SK-N-SH treated with all-trans-retinoic acid at 6 μM for 48 hours (cell line): ENCODE measurements around the gene ARL5A.

Experiments
- ARNTL ChIP-seq: fragments of 450-650 bp; formaldehyde crosslinking; IDR thresholded peaks from 2 replicates; pipeline ENCODE4 v1.5.0; 2020; ENCODE audit warnings: low read depth, mild to moderate bottlenecking, moderate library complexity, borderline replicate concordance
- GLIS3 ChIP-seq: fragments of 250-450 bp; sonication (Bioruptor Pico); IDR thresholded peaks from 2 replicates; pipeline ENCODE4 v1.5.0; 2020; ENCODE audit warnings: mild to moderate bottlenecking, moderate library complexity
- RARB ChIP-seq: fragments of 250-450 bp; sonication (Bioruptor Pico); IDR thresholded peaks from 2 replicates; pipeline ENCODE4 v1.8.0; 2021; ENCODE audit warnings: mild to moderate bottlenecking, moderate library complexity
- SNAI2 ChIP-seq: fragments of 250-450 bp; sonication (Bioruptor Pico); IDR thresholded peaks from 2 replicates; pipeline ENCODE4 v1.5.0; 2020; ENCODE audit warnings: mild to moderate bottlenecking, moderate library complexity
- TOX ChIP-seq: fragments of 250-450 bp; sonication (Bioruptor Pico); IDR thresholded peaks from 2 replicates; pipeline ENCODE4 v1.8.0; 2021; ENCODE audit warnings: mild to moderate bottlenecking, moderate library complexity, borderline replicate concordance
- ZFP30 ChIP-seq: fragments of 450-650 bp; formaldehyde crosslinking; IDR thresholded peaks from 2 replicates; pipeline ENCODE4 v1.5.0; 2022; ENCODE audit warnings: mild to moderate bottlenecking, moderate library complexity
- ZNF565 ChIP-seq: fragments of 450-650 bp; formaldehyde crosslinking; conservative IDR thresholded peaks from 2 replicates; pipeline ENCODE4 v1.5.0; 2020; ENCODE audit warnings: low read depth, mild to moderate bottlenecking, moderate library complexity
- ZNF70 ChIP-seq: fragments of 450-650 bp; formaldehyde crosslinking; IDR thresholded peaks from 2 replicates; pipeline ENCODE4 v1.5.0; 2020; ENCODE audit warnings: mild to moderate bottlenecking, moderate library complexity
- ZNF8 ChIP-seq: fragments of 450-650 bp; formaldehyde crosslinking; IDR thresholded peaks from 2 replicates; pipeline ENCODE4 v1.5.0; 2020; ENCODE audit warnings: mild to moderate bottlenecking, moderate library complexity
- TF ChIP-seq, protein P1 (sequence below): fragments of 250-450 bp; sonication (Bioruptor Pico); IDR thresholded peaks from 2 replicates; pipeline ENCODE4 v1.5.1; 2020; ENCODE audit warnings: low read depth, mild to moderate bottlenecking, moderate library complexity
- TF ChIP-seq, protein P2 (sequence below): fragments of 250-450 bp; sonication (Bioruptor Pico); IDR thresholded peaks from 2 replicates; pipeline ENCODE4 v1.5.0; 2020; ENCODE audit warnings: mild to moderate bottlenecking, moderate library complexity
- TF ChIP-seq, protein P3 (sequence below): fragments of 250-450 bp; sonication (Bioruptor Pico); IDR thresholded peaks from 2 replicates; pipeline ENCODE4 v1.8.0; 2020; ENCODE audit warnings: mild to moderate bottlenecking, moderate library complexity, borderline replicate concordance

DNA sequence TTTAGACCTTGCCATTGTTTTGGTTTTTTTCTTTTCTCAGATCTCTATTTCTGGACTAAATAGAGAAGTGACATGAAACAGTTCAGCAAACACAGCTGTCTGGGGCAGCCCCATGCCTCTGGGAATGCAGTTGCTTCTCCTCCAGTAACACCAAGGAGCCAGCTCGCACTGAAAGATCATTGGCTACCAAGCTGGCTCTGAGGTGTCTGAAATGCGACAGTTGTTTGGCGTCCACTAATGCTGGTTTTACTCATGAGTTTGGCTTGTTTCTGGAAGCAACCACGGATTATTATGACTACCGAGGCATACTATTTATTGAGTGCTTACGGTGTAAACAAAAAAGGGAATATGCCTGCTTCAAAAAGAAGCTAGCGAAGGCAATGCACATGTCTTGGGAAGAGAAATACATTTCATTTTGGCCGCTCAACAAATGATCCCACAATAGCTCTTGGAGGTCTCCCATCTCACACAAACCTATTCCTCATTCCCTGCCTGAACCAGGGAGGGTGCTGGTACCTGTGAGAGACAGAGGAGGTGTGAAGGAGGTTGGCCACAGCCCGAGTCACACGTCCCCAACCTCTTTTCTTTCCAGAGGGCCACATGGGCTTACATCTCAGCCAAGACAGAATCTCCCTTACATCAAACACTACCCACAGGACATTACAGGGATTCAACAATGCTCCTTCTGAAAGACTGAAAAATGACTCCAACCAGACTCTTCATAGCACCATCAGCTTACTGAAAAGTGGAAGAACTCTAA lies 56.4 kb downstream of the ARL5A start:
- TF ChIP-seq, protein P1, sequence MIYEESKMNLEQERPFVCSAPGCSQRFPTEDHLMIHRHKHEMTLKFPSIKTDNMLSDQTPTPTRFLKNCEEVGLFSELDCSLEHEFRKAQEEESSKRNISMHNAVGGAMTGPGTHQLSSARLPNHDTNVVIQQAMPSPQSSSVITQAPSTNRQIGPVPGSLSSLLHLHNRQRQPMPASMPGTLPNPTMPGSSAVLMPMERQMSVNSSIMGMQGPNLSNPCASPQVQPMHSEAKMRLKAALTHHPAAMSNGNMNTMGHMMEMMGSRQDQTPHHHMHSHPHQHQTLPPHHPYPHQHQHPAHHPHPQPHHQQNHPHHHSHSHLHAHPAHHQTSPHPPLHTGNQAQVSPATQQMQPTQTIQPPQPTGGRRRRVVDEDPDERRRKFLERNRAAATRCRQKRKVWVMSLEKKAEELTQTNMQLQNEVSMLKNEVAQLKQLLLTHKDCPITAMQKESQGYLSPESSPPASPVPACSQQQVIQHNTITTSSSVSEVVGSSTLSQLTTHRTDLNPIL (CRISPR knock-in tag) = no peak
- TF ChIP-seq, protein P2, sequence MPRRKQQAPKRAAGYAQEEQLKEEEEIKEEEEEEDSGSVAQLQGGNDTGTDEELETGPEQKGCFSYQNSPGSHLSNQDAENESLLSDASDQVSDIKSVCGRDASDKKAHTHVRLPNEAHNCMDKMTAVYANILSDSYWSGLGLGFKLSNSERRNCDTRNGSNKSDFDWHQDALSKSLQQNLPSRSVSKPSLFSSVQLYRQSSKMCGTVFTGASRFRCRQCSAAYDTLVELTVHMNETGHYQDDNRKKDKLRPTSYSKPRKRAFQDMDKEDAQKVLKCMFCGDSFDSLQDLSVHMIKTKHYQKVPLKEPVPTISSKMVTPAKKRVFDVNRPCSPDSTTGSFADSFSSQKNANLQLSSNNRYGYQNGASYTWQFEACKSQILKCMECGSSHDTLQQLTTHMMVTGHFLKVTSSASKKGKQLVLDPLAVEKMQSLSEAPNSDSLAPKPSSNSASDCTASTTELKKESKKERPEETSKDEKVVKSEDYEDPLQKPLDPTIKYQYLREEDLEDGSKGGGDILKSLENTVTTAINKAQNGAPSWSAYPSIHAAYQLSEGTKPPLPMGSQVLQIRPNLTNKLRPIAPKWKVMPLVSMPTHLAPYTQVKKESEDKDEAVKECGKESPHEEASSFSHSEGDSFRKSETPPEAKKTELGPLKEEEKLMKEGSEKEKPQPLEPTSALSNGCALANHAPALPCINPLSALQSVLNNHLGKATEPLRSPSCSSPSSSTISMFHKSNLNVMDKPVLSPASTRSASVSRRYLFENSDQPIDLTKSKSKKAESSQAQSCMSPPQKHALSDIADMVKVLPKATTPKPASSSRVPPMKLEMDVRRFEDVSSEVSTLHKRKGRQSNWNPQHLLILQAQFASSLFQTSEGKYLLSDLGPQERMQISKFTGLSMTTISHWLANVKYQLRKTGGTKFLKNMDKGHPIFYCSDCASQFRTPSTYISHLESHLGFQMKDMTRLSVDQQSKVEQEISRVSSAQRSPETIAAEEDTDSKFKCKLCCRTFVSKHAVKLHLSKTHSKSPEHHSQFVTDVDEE = no peak
- TF ChIP-seq, protein P3, sequence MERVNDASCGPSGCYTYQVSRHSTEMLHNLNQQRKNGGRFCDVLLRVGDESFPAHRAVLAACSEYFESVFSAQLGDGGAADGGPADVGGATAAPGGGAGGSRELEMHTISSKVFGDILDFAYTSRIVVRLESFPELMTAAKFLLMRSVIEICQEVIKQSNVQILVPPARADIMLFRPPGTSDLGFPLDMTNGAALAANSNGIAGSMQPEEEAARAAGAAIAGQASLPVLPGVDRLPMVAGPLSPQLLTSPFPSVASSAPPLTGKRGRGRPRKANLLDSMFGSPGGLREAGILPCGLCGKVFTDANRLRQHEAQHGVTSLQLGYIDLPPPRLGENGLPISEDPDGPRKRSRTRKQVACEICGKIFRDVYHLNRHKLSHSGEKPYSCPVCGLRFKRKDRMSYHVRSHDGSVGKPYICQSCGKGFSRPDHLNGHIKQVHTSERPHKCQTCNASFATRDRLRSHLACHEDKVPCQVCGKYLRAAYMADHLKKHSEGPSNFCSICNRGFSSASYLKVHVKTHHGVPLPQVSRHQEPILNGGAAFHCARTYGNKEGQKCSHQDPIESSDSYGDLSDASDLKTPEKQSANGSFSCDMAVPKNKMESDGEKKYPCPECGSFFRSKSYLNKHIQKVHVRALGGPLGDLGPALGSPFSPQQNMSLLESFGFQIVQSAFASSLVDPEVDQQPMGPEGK = no peak
- TF ChIP-seq ARNTL (no peak), TOX (CRISPR knock-in tag) (no peak), ZNF565 (no peak), RARB (CRISPR knock-in tag) (no peak), GLIS3 (no peak), ZFP30 (CRISPR knock-in tag) (no peak), ZNF8 (CRISPR knock-in tag) (no peak), SNAI2 (CRISPR knock-in tag) (no peak), ZNF70 (CRISPR knock-in tag) (no peak)
